Colonic mucosa (tissue), 4 donors: ENCODE results near the gene GDF9. TPM values are rescaled to one million over a fixed set of nuclear protein-coding genes. Genes with fewer than 3 reads are reported as not detected.
A peak's percentile ranks its signal among the peaks of the same experiment; 100 is the strongest.

Source experiments
- DNase-seq: peaks from one replicate; pipeline ENCODE4 v3.0.0-alpha.2; 2020
- H3K27ac ChIP-seq: fragments of 200-600 bp; one replicate; pipeline ENCODE4 v1.8.0; 2021
- H3K27me3 ChIP-seq: fragments of 200-600 bp; one replicate; pipeline ENCODE4 v1.8.0; 2021
- H3K36me3 ChIP-seq: fragments of 200-600 bp; one replicate; pipeline ENCODE4 v1.8.0; 2021
- H3K4me1 ChIP-seq: fragments of 200-600 bp; one replicate; pipeline ENCODE4 v1.8.0; 2021; ENCODE audit warnings: mild to moderate bottlenecking
- H3K4me3 ChIP-seq: fragments of 200-600 bp; one replicate; pipeline ENCODE4 v1.8.0; 2021
- H3K9ac ChIP-seq, 2 donors: one replicate each; pipeline ENCODE4 v1.7.0; 2013; ENCODE audit warnings: control low read depth in 2 of 2, low read depth in 2 of 2, low read length in 2 of 2
- H3K9me3 ChIP-seq: fragments of 200-600 bp; one replicate; pipeline ENCODE4 v1.8.0; 2021
- intact Hi-C: fragments of 100-400 bp; cut with DNase I; formaldehyde crosslinking; loops from one replicate; pipeline ENCODE4 v1.14.1; 2022
- total RNA-seq, 2 donors: library from RNA; stranded (reverse); fragmentation: NEBNext Ultra II Directional in 1 of 2; extraction: Animal tissue kit (Norgen Biotek cat#: 25700) in 1 of 2; gene quantifications; one replicate each; pipeline ENCODE4 v1.2.1, GENCODE V29; 2021
- TF ChIP-seq, protein P1 (sequence below): fragments of 200-600 bp; IDR thresholded peaks from one replicate; pipeline ENCODE4 v1.8.0; 2022; ENCODE audit warnings: antibody characterized with exemption, mild to moderate bottlenecking
- donor health status: healthy.
- donor health status: DM: no; HTN: no; CAD: no.
- donor health status: DM: no; HTN: no; CAD: no.

Gene GDF9
- total RNA-seq, 2 donors from 2014 or later, result 0.64 to 0.69 TPM

DNA sequence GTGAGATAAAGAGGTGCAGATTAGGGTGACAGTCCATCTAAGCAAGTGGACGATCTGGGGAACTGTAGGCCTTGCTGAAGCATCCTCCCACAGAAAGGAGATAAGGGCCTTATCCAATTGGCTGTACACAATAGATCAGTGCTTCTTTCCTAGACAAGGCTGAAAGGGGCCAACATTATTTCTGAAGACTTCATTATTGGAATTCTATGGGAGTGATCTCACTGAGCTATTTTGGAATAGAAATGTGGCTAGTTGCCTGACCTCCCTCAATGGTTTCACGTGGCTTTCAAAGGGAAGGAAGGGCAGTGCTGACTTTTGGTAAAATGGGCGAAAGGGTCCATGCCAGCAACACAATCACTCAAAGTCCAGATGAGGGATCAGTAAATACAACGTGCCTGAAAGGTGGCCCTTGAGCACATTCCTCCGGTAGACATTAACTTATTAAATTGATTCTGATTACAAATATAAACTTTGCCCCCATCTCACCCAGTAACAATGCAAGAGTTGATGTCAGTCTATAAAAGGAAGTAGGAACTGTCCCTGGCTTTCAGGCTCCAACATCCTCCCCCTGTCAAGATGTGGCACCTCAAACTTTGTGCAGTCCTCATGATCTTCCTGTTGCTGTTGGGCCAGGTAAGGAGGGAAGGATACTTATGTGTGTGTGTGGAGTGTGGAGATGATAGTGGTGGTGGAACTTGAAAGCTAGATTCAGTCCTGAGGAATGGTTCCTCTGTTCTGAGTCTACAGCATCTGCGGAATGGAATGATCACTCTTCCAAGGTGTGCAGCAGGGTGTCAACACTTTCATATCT lies 7.1 kb upstream of the GDF9 start, which contains the start of gene LEAP2:
Gene LEAP2, plus strand, starts transcription at position 550 of the 811 bp plus-strand sequence. Its CDS starts 27 bp downstream, at position 577.
- peak within 1 kb of the TSS; percentile 51 for H3K27ac ChIP-seq
- no peak within 1 kb of the TSS for H3K4me3 ChIP-seq
- no peaks in the 10 kb centered on the region for H3K27me3 ChIP-seq
- no peak for DNase-seq
- H3K4me1 ChIP-seq, result no peaks in the 10 kb centered on the region
- H3K9me3 ChIP-seq, result no peaks in the 10 kb centered on the region
- TF ChIP-seq, protein P1, sequence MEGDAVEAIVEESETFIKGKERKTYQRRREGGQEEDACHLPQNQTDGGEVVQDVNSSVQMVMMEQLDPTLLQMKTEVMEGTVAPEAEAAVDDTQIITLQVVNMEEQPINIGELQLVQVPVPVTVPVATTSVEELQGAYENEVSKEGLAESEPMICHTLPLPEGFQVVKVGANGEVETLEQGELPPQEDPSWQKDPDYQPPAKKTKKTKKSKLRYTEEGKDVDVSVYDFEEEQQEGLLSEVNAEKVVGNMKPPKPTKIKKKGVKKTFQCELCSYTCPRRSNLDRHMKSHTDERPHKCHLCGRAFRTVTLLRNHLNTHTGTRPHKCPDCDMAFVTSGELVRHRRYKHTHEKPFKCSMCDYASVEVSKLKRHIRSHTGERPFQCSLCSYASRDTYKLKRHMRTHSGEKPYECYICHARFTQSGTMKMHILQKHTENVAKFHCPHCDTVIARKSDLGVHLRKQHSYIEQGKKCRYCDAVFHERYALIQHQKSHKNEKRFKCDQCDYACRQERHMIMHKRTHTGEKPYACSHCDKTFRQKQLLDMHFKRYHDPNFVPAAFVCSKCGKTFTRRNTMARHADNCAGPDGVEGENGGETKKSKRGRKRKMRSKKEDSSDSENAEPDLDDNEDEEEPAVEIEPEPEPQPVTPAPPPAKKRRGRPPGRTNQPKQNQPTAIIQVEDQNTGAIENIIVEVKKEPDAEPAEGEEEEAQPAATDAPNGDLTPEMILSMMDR, result no peak
- intact Hi-C loops, result no loop called here
- no peaks in the 10 kb centered on the region for H3K36me3 ChIP-seq
- no peak within 1 kb of the TSS for H3K9ac ChIP-seq

DNA sequence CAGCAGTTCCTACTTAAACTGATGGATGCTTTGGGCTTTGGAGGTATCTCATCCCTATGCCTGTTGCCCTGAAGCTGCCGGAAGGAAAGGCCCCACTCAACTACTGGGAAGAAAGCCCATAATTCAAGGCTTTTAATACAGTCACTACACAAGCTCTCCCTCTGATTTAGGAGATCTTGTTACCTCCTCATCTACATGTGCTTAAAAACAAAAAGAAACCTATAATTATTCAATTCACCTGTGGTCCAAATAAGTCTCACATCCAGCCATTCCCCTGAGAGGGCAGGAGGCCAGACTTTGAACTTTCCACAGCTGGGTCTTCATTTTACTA lies 6.5 kb upstream of the GDF9 start:
- Histone ChIP-seq H3K4me3 (no peak overlapping the region), H3K36me3 (no peaks in the 10 kb centered on the region), H3K27ac (peak overlapping the region; percentile 51), H3K27me3 (no peaks in the 10 kb centered on the region), H3K9me3 (no peaks in the 10 kb centered on the region), H3K4me1 (peaks cover 2% of the 10 kb centered on the region), H3K9ac (no peak overlapping the region)
- no peak for DNase-seq
- intact Hi-C loops, result no loop called here
- TF ChIP-seq, protein P1, result no peak

DNA sequence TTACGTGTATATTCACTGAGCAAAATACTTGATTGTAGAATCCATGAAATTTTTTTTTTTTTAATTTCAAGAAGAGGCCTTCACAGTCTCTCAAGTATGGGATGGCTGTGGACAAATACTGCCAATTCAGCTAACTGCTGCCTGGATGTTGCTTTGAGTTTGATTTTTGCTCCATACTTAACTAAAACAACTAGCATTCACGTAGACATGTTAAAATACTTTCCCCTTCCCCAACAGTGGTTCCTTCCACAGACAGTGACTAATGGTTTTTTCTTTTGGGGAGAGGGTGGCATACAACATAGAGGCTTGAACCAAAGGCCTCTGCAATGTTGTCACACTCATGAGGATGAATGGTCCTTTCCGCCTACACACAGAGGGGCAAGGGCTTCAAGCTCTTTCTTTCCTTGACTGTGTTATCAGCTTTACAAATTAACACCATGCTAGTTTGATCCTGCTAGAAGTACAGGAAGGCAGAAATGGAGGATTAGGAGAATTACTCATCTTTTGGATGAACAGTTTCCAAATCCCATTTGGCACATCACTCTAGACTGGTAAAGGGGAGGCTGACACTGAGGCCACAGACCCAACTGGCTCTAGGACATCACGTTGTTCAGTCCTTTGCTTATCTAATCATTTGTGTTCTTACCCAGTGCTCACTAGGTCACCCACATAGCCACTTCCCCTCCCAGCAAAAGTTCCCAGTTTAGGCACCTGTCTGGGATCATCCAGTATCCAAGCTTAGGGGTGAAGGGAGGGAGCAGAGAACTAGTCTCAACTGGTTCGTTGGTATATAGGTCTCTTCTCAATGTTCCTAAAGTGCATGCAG lies 5.4 kb upstream of the GDF9 start:
- intact Hi-C loops, result no loop called here
- no peak for DNase-seq
- Histone ChIP-seq H3K27ac (no peak overlapping the region), H3K36me3 (no peaks in the 10 kb centered on the region), H3K9me3 (no peaks in the 10 kb centered on the region), H3K27me3 (no peaks in the 10 kb centered on the region), H3K4me1 (peaks cover 7% of the 10 kb centered on the region), H3K4me3 (no peak overlapping the region), H3K9ac (no peak overlapping the region)
- TF ChIP-seq, protein P1, result no peak

GRCh38 chr5:132870801-132871200 lies 4.5 kb upstream of the GDF9 start:
- DNase-seq, result no peak
- TF ChIP-seq, protein P1, result no peak
- Histone ChIP-seq H3K9me3 (no peaks in the 10 kb centered on the region), H3K27me3 (no peaks in the 10 kb centered on the region), H3K27ac (no peak overlapping the region), H3K4me1 (peaks cover 7% of the 10 kb centered on the region), H3K36me3 (no peaks in the 10 kb centered on the region), H3K9ac (no peak overlapping the region), H3K4me3 (no peak overlapping the region)
- intact Hi-C loops, result no loop called here

- Histone ChIP-seq H3K4me1 (peaks cover 7% of the 10 kb centered on the region), H3K27me3 (no peaks in the 10 kb centered on the region), H3K4me3 (no peak overlapping the region), H3K9ac (no peak overlapping the region), H3K9me3 (no peaks in the 10 kb centered on the region), H3K36me3 (no peaks in the 10 kb centered on the region), H3K27ac (no peak overlapping the region)
- TF ChIP-seq, protein P1, result no peak
- DNase-seq, result no peak
- intact Hi-C loops, result loop anchor here (5.0 kb wide), 1 partner anchor 36 kb away; the partner anchor contains the start of gene SHROOM1
Measured at GRCh38 chr5:132868754-132869153, 2.5 kb upstream of the GDF9 start.
